Measurements from ENCODE around the gene TEX2. TPM values are rescaled to one million over a fixed set of nuclear protein-coding genes. Genes with fewer than 3 reads are reported as not detected.

The TEX2 gene
- total and polyA plus RNA-seq, 2 of the 13 experiments (the other 11 are each of a cell fraction or from before 2014, with no cell fraction given): 21.4 to 37.7 TPM

DNA sequence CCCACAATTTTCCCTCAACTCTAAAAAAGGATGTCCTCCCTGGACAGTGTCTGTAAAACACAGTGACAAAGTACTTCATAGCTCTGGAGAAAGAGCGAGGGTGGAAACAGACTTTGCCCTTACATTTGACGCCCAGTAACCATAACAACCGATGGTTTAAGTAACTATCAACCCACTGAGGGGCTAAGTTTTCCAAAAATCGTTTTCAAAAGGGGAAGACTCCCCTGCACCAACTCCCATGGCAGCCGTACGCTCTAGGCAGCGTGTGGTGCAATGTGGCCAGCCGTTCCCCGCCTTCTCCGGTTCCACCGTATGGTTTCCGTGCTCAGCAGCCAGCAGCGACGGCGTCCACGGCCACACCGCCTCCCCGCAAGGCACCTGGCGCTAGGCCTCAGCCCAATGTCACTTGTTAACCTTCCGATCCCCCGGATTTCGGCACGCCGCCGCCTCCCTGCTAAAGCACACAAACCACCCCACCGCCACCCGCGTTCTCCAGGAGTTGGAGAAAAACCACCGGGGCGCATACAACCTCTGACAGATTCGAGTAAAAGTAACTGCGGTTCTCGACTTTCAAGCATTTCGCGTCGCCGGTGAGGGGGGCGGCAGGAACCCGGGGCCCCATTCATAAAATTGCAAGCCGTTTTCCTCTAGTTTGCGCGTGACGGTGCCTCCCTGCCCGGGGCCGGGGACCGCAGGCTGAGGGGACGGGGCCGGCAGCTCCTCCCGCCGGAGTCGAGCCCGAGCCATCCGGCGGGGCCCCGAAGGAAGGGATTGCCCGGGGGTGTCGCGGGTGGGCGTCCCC is 661 bp downstream of the TEX2 start (continued):
- TF ChIP-seq CBX2 (IDR thresholded peaks at IDR 0.05; ENCODE audit: low read depth, low read length) (no peak), CBX2 (CRISPR knock-in tag; IDR thresholded peaks at IDR 0.05; ENCODE audit: low read depth) (0 out of 2 replicates have a peak, but pooled peaks have one; percentile 70), NCOA2 (CRISPR knock-in tag; IDR thresholded peaks at IDR 0.05) (peak; percentile 40; the same call in 1 of the 2 replicates), ZNF674 (CRISPR knock-in tag; IDR thresholded peaks at IDR 0.05; ENCODE audit: low read depth) (no peak), MEIS1 (CRISPR knock-in tag; IDR thresholded peaks at IDR 0.05; ENCODE audit: borderline replicate concordance) (peak; percentile 73), TP53 (CRISPR knock-in tag; conservative IDR thresholded peaks at IDR 0.05) (no peak), EZH2 (conservative IDR thresholded peaks at IDR 0.05; ENCODE audit: low read depth, low read length) (no peak), ZNF331 (CRISPR knock-in tag; IDR thresholded peaks at IDR 0.05) (no peak), KLF16 (CRISPR knock-in tag; IDR thresholded peaks at IDR 0.05) (peak in 1 of 2 experiments; percentile 7; a peak in 1 of 4 replicates), ISX (CRISPR knock-in tag; conservative IDR thresholded peaks at IDR 0.05) (no peak), ZFY (CRISPR knock-in tag; IDR thresholded peaks at IDR 0.05) (peak; percentile 95), RORA (CRISPR knock-in tag; IDR thresholded peaks at IDR 0.05) (0 out of 2 replicates have a peak, but pooled peaks have one; percentile 29), ZKSCAN8 (CRISPR knock-in tag; IDR thresholded peaks at IDR 0.05; ENCODE audit: borderline replicate concordance) (no peak), ATF7 (IDR thresholded peaks at IDR 0.05) (no peak), ATF7 (CRISPR knock-in tag; IDR thresholded peaks at IDR 0.05) (no peak; the same call in 1 of the 2 replicates), SETDB1 (CRISPR knock-in tag; IDR thresholded peaks at IDR 0.05; ENCODE audit: borderline replicate concordance) (no peak), ZNF121 (CRISPR knock-in tag; IDR thresholded peaks at IDR 0.05) (0 out of 2 replicates have a peak, but pooled peaks have one; percentile 29), DR1 (CRISPR knock-in tag; IDR thresholded peaks at IDR 0.05) (no peak; the same call in 1 of the 2 replicates), HOXD1 (CRISPR knock-in tag; IDR thresholded peaks at IDR 0.05) (peak; percentile 33; the same call in 1 of the 2 replicates), ZNF639 (CRISPR knock-in tag; conservative IDR thresholded peaks at IDR 0.05) (peak; percentile 68), ZNF503 (CRISPR knock-in tag; IDR thresholded peaks at IDR 0.05) (no peak), ZNF547 (CRISPR knock-in tag; IDR thresholded peaks at IDR 0.05) (peak; percentile 84), ZBTB44 (CRISPR knock-in tag; IDR thresholded peaks at IDR 0.05) (no peak), HNF4A (CRISPR knock-in tag; IDR thresholded peaks at IDR 0.05) (peak; percentile 74)
- TF ChIP-seq, protein P1, sequence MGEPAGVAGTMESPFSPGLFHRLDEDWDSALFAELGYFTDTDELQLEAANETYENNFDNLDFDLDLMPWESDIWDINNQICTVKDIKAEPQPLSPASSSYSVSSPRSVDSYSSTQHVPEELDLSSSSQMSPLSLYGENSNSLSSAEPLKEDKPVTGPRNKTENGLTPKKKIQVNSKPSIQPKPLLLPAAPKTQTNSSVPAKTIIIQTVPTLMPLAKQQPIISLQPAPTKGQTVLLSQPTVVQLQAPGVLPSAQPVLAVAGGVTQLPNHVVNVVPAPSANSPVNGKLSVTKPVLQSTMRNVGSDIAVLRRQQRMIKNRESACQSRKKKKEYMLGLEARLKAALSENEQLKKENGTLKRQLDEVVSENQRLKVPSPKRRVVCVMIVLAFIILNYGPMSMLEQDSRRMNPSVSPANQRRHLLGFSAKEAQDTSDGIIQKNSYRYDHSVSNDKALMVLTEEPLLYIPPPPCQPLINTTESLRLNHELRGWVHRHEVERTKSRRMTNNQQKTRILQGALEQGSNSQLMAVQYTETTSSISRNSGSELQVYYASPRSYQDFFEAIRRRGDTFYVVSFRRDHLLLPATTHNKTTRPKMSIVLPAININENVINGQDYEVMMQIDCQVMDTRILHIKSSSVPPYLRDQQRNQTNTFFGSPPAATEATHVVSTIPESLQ (CRISPR knock-in tag; conservative IDR thresholded peaks at IDR 0.05): no peak

All from HepG2 (cell line).